Endothelial cell (in vitro differentiated cells): ENCODE data around the gene ING1. TPM values are rescaled to one million over a fixed set of nuclear protein-coding genes. Genes with fewer than 3 reads are reported as not detected.

ENCODE experiments used
- DNase-seq: peaks from one replicate; pipeline ENCODE4 v3.0.0; 2021; ENCODE audit warnings: low spot score
- H3K27ac Mint-ChIP-seq: one replicate; pipeline ENCODE4 v1.8.0; 2021; ENCODE audit warnings: mixed read lengths, inconsistent platforms; ENCODE audit not compliant: unreplicated experiment
- H3K27me3 Mint-ChIP-seq: one replicate; pipeline ENCODE4 v1.8.0; 2021; ENCODE audit warnings: mild to moderate bottlenecking, moderate library complexity, mixed read lengths, inconsistent platforms; ENCODE audit not compliant: unreplicated experiment
- H3K36me3 Mint-ChIP-seq: one replicate; pipeline ENCODE4 v1.8.0; 2021; ENCODE audit warnings: mild to moderate bottlenecking, low read depth, mixed read lengths, inconsistent platforms; ENCODE audit not compliant: unreplicated experiment
- H3K4me1 Mint-ChIP-seq: one replicate; pipeline ENCODE4 v1.8.0; 2021; ENCODE audit warnings: mild to moderate bottlenecking, mixed read lengths, inconsistent platforms; ENCODE audit not compliant: unreplicated experiment
- H3K4me3 Mint-ChIP-seq: one replicate; pipeline ENCODE4 v1.8.0; 2021; ENCODE audit warnings: mild to moderate bottlenecking, mixed read lengths, inconsistent platforms; ENCODE audit not compliant: unreplicated experiment
- H3K9me3 Mint-ChIP-seq: one replicate; pipeline ENCODE4 v1.8.0; 2021; ENCODE audit warnings: mixed read lengths, inconsistent platforms; ENCODE audit not compliant: unreplicated experiment
- total RNA-seq: library from RNA; stranded (reverse); fragmentation: NEBNext Ultra II Directional; extraction: Animal tissue kit (Norgen Biotek cat#: 25700); gene quantifications from one replicate; pipeline ENCODE4 v1.2.1, GENCODE V29; 2021; ENCODE audit not compliant: unreplicated experiment
- TF ChIP-seq, protein P1 (sequence below): fragments of 200-600 bp; sonication (generic); IDR thresholded peaks from one replicate; pipeline ENCODE4 v1.5.0; 2021; ENCODE audit warnings: antibody characterized with exemption; ENCODE audit not compliant: unreplicated experiment

ING1 gene
- total RNA-seq, 1 donor from 2014 or later = 9.9 TPM

DNA sequence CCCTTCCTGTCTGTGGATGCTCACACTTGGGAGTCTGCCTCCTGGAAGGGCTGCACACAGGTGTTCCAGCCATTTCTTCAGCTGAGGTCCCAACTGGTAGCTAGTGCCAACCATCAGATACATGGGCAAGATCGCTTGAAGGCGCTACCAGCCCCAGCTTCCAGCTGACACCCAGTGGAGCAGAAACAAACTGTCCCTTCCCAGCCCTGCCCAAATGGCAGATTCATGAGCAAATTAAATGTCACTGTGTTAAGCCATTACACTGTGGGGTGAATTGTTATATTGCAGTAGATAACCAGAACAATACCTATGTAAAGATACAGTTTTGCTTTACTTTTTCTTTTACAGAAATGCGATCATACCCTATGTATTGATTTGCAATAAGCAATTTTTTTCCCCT, 17.6 kb downstream of the ING1 start:
- Mint-ChIP-seq H3K4me3 (no peak overlapping the region), H3K9me3 (no peaks in the 10 kb centered on the region), H3K27me3 (no peaks in the 10 kb centered on the region), H3K36me3 (peaks cover 3% of the 10 kb centered on the region), H3K27ac (no peak overlapping the region), H3K4me1 (no peaks in the 10 kb centered on the region)
- TF ChIP-seq, protein P1, sequence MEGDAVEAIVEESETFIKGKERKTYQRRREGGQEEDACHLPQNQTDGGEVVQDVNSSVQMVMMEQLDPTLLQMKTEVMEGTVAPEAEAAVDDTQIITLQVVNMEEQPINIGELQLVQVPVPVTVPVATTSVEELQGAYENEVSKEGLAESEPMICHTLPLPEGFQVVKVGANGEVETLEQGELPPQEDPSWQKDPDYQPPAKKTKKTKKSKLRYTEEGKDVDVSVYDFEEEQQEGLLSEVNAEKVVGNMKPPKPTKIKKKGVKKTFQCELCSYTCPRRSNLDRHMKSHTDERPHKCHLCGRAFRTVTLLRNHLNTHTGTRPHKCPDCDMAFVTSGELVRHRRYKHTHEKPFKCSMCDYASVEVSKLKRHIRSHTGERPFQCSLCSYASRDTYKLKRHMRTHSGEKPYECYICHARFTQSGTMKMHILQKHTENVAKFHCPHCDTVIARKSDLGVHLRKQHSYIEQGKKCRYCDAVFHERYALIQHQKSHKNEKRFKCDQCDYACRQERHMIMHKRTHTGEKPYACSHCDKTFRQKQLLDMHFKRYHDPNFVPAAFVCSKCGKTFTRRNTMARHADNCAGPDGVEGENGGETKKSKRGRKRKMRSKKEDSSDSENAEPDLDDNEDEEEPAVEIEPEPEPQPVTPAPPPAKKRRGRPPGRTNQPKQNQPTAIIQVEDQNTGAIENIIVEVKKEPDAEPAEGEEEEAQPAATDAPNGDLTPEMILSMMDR = no peak
- no peak for DNase-seq

DNA sequence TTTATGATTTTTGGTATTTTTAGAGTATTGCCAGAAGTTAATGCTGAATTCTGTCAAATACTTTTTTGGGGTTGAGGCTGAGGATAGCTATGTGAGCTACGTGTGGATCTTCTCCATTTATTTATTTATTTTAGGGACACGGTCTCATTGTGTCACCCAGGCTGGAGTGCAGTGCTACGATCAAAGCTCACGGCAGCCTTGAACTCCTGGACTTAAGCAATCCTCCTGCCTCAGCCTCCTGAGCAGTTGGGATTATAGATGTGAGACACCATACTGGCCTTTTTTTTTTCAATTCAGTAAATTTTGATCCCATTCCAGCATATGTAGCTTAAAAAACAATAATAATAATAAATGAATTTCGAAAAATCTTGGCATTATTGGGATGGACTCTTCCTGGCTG, 21.1 kb downstream of the ING1 start:
- no peaks in the 10 kb centered on the region for H3K4me1 Mint-ChIP-seq

DNA sequence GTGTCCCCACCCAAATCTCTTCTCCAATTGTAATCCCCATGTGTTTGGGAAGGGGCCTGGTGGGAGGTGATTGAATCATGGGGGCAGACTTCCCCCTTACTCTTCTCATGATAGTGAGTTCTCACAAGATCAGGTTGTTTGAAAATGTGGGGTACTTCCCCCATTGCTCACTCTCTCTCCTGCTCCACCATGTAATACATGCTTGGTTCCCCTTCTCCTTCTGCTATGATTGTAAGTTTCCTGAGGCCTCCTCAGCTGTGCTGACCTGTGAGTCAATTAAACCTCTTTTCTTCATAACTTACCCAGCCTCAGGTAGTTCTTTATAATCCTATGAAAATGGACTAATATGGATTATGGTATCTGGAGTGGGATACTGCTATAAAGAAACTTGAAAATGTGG, 24.1 kb downstream of the ING1 start:
- DNase-seq = no peak
- Mint-ChIP-seq H3K4me3 (no peak overlapping the region), H3K4me1 (no peaks in the 10 kb centered on the region), H3K27ac (no peak overlapping the region), H3K36me3 (peaks cover 8% of the 10 kb centered on the region), H3K9me3 (peaks cover 23% of the 10 kb centered on the region), H3K27me3 (no peaks in the 10 kb centered on the region)
- TF ChIP-seq, protein P1 = no peak

More for the DNA sequence above, 21.1 kb downstream of the ING1 start:
- no peak overlapping the region for H3K4me3 Mint-ChIP-seq
- no peak for DNase-seq
- H3K27ac Mint-ChIP-seq = no peak overlapping the region
- TF ChIP-seq, protein P1 = no peak
- no peaks in the 10 kb centered on the region for H3K27me3 Mint-ChIP-seq
- H3K9me3 Mint-ChIP-seq = peaks cover 17% of the 10 kb centered on the region
- peaks cover 2% of the 10 kb centered on the region for H3K36me3 Mint-ChIP-seq

DNA sequence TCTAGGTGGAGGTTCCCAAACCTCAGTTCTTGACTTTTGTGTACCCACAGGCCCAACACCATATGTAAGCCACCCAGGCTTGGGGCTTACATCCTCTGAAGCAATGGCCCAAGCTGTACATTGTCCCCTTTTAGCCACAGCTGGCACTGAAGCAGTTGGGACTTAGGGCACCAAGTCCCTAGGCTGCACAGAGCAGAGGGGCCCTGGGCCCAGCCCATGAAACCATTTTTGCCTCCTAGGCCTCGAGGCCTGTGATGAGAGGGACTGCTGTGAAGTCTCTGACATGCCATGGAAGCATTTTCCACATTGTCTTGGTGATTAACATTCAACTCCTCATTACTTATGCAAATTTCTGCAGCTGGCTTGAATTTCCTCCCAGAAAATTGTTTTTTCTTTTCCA, 30.2 kb downstream of the ING1 start:
- peaks cover 11% of the 10 kb centered on the region for H3K9me3 Mint-ChIP-seq
- DNase-seq = no peak
- H3K27ac Mint-ChIP-seq = no peak overlapping the region
- peaks cover 17% of the 10 kb centered on the region for H3K36me3 Mint-ChIP-seq
- TF ChIP-seq, protein P1 = no peak
- no peaks in the 10 kb centered on the region for H3K4me1 Mint-ChIP-seq
- no peak overlapping the region for H3K4me3 Mint-ChIP-seq
- H3K27me3 Mint-ChIP-seq = peaks cover 2% of the 10 kb centered on the region

DNA sequence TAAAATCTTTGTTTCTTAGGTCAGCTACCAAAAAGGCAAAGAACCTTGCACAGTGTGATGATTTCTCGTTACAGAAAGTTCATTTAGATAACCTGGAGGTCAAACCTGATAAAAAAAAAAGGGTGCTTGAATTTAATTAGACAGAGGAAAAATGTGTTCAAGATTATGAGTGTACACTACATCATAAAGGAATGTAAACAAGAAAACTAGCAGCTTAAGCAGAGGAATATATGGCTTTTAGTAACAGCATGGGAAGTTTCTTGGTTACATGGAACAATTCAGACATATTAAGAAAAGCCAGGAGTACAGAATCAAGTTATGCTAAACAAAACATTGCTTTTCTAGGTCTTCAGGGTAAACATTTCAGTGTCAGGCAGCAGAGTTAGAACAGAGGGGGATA, 32.9 kb downstream of the ING1 start:
- Mint-ChIP-seq H3K27me3 (peaks cover 2% of the 10 kb centered on the region), H3K4me3 (no peak overlapping the region), H3K36me3 (peaks cover 10% of the 10 kb centered on the region), H3K9me3 (peaks cover 3% of the 10 kb centered on the region), H3K4me1 (no peaks in the 10 kb centered on the region), H3K27ac (no peak overlapping the region)
- DNase-seq = no peak
- TF ChIP-seq, protein P1 = no peak
